Left cardiac atrium (tissue), 4 donors: ENCODE data around the gene HAPLN2. TPM values are rescaled to one million over a fixed set of nuclear protein-coding genes. Genes with fewer than 3 reads are reported as not detected.
"Not testable (repeated sequence)": the region's sequence is repeated elsewhere in the genome, so short reads cannot be mapped to it uniquely, and the experiment has no call there.

Experiments used
- ATAC-seq, 2 donors: fragments of 200-7000 bp; cut with Tn5 transposase; one replicate each; pipeline ENCODE4 v1.9.1; 2020; ENCODE audit warnings: mild to moderate bottlenecking in 2 of 2, moderate library complexity in 2 of 2
- DNase-seq: peaks from one replicate; pipeline ENCODE4 v3.0.0-alpha.2; 2020
- intact Hi-C, 2 donors: fragments of 100-400 bp; cut with DNase I; formaldehyde crosslinking; loops; one replicate each; pipeline versions ENCODE4 v1.14.1 to v1.15.1; 2022 to 2023
- long read RNA-seq: library from polyadenylated mRNA; unstranded; transcript quantifications from one replicate; pipeline ENCODE4 v2.0.0, GENCODE V29; 2021
- total RNA-seq, 2 donors: library from RNA; stranded (reverse); fragmentation: NEBNext Ultra II Directional; extraction: Animal tissue kit (Norgen Biotek cat#: 25700); gene quantifications; one replicate each; pipeline ENCODE4 v1.2.1, GENCODE V29; 2021
- donor health status: DM: no; HTN: yes; CAD: no.
- donor health status: DM: no; HTN: yes; CAD: no; lungs with severe emphysema.
- donor health status: DM: yes; HTN: yes; CAD: no.
- donor health status: Dilated cardiomyopathy.

HAPLN2 gene
- 1 to 10 TPM; 1.3 to 1.9 TPM for total RNA-seq
- long read RNA-seq = 0 reads

DNA sequence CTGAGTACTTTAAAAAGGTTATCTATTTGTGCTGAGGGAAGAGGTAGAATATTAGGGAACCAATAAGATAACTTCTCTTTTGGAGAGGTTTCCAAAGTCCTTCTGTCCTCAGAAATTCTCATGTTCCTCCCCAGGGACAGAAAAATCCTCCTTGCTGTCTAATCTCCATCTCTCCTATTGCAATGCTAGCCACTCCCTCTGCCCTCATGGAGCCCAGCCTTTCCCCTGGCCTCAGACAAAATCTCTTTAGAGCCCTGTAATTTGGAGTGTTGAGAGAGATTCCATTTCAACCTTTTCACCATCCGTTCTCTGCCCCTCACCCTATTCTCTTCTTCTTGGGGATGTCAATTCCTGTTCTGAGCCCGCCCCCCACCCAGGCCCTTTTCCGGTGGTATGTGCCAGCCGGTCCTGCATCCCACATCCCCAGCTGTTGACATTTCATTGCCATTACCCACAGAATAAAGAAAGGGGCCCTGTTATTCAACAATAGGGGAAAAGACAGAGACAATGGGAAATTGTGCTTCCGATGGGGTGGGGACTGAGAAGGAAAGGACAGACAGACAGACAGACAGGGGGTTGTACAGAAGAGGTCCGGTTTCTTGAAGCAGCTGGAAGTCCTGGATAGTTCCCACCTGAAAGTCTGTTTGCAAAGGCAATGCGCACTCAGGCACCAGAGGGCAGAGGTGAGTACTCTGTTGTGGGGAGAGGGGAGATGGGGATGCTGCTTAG lies at the start of gene HAPLN2:
Gene HAPLN2, plus strand, starts transcription at position 563 of the 729 bp plus-strand sequence. CDS start 4,076 bp downstream, outside the sequence.
- intact Hi-C loops = no loop called here
- no peak for ATAC-seq
- no peak for DNase-seq

GRCh38 chr1:156571261-156571852 lies 47.9 kb upstream of the HAPLN2 start:
- no peak for ATAC-seq
- no peak for DNase-seq
- intact Hi-C loops = no loop called here

- ATAC-seq (peak; percentile 97 to 98), DNase-seq (peak; percentile 87)
- intact Hi-C loops = no loop called here
Observed at GRCh38 chr1:156571919-156572662, 47.1 kb upstream of the HAPLN2 start, which contains the start of gene IQGAP3. Gene IQGAP3, minus strand, starts transcription at chr1:156572565. Its CDS starts 36 bp downstream, at chr1:156572529.

GRCh38 chr1:156572663-156573018 lies 46.6 kb upstream of the HAPLN2 start:
- ATAC-seq (no peak), DNase-seq (no peak)
- intact Hi-C loops = no loop called here

DNA sequence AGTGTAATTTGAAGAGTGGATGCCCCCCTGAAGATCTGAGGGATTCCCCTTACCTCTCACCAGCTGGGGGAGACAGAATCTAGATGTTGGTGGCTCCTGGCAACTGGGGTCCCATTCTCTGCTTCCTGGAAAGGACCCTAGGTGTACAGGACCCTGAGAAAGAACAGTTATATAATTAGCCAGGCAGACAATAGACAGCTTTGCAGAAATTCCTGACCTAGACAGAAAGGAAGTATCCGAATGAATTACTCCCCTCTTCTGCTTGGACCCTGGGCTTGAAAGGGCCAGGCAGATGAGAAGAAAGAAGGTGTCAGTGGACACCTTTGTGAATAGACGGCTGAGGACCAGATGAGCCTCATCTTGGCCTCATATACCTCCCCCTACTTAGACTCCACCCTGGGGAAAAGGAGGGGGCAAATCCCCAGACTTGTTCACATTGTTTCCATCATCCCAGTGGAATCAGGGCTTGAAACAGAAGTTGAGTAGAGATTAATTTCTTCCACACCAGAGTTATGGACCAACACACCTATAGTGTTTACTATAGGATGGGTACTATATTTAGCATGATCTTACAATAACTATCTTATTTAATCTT lies 45.1 kb upstream of the HAPLN2 start:
- no peak for ATAC-seq
- DNase-seq = no peak
- intact Hi-C loops = no loop called here

GRCh38 chr1:156577550-156577949 lies 41.7 kb upstream of the HAPLN2 start:
- intact Hi-C loops = no loop called here
- no peak for DNase-seq
- no peak for ATAC-seq

DNA sequence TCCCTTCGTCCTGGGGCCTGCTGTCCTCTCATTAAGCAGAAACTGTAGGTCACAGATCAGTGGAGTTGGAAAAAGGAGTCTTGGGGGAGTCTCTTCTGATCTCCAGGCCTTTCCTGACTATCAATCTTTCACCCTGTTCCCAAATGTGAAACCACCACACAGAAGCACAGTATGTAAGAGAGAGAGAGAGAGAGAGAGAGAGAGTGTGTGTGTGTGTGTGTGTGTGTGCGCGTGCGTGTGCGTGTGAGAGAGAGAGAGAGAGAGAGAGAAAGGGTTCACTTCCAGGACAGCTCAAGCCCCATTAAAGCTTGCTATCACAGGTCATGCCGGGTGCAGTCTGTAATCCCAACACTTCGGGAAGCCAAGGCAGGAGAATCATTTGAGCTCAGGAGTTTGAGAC lies 41.2 kb upstream of the HAPLN2 start:
- no peak for ATAC-seq
- DNase-seq = no peak
- intact Hi-C loops = no loop called here

GRCh38 chr1:156579472-156579871 lies 39.7 kb upstream of the HAPLN2 start, which contains the start of gene TTC24:
Gene TTC24, plus strand, starts transcription at chr1:156579723. Its CDS starts 1,642 bp downstream, at chr1:156581365.
- ATAC-seq (no peak), DNase-seq (no peak)
- intact Hi-C loops = no loop called here

- no peak for ATAC-seq
- no peak for DNase-seq
- intact Hi-C loops = loop anchor here in 1 of 2 donors (5.0 kb wide), 2 partner anchors 75 to 125 kb away; no protein-coding TSS in a partner anchor
Observed at GRCh38 chr1:156581661-156582387, 37.4 kb upstream of the HAPLN2 start.

- DNase-seq (no peak), ATAC-seq (no peak)
- intact Hi-C loops = loop anchor here in 1 of 2 donors (5.0 kb wide), 2 partner anchors 75 to 125 kb away; no protein-coding TSS in a partner anchor
Observed at GRCh38 chr1:156582388-156583017, 36.7 kb upstream of the HAPLN2 start.

GRCh38 chr1:156583821-156584622 lies 35.2 kb upstream of the HAPLN2 start:
- intact Hi-C loops = loop anchor here in 1 of 2 donors (5.0 kb wide), 2 partner anchors 77 to 127 kb away; no protein-coding TSS in a partner anchor
- ATAC-seq = peak; percentile 50 to 54
- peak; percentile 66 for DNase-seq

- ATAC-seq = no peak
Observed at GRCh38 chr1:156584813-156585212, 34.4 kb upstream of the HAPLN2 start.

GRCh38 chr1:156586323-156586722 lies 32.9 kb upstream of the HAPLN2 start:
- DNase-seq (no peak), ATAC-seq (no peak)
- intact Hi-C loops = no loop called here

More at GRCh38 chr1:156584813-156585212, 34.4 kb upstream of the HAPLN2 start:
- intact Hi-C loops = loop anchor here in 1 of 2 donors (5.0 kb wide), 2 partner anchors 78 to 128 kb away; no protein-coding TSS in a partner anchor
- no peak for DNase-seq

DNA sequence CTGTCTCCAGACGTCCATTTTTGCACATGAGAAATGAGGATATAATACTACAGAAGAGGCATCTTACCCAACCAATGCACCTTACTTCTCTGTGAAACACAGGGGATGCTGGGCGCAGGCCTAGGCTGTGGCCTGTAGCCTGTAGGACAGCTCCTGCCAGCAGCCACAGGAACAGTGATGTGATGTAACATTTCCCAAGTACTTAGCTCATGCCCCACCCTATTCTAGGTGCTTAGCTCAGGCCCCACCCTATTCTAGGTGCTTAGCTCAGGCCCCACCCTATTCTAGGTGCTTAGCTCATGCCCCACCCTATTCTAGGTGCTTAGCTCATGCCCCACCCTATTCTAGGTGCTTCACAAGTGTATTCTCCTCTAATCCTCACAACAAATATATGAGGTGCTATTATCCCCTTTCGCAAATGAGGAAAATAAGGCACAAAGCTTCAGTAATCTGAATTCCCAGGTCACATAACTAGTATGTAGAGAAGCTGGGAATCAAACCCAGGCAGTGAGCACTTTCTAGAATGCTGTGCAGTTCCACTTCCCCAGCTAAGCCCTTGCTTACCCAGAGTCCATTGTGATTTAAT lies 32.2 kb upstream of the HAPLN2 start:
- intact Hi-C loops = no loop called here
- no peak for DNase-seq
- no peak for ATAC-seq

GRCh38 chr1:156587927-156588326 lies 31.3 kb upstream of the HAPLN2 start:
- ATAC-seq, DNase-seq, intact Hi-C loops: not testable (repeated sequence)

- DNase-seq (no peak), ATAC-seq (no peak)
- intact Hi-C loops = no loop called here
Observed at GRCh38 chr1:156589546-156589945, 29.7 kb upstream of the HAPLN2 start.
